ENCODE measurements around the gene MAML1. TPM values are rescaled to one million over a fixed set of nuclear protein-coding genes. Genes with fewer than 3 reads are reported as not detected.
"Not testable (repeated sequence)": the region's sequence is repeated elsewhere in the genome, so short reads cannot be mapped to it uniquely, and the experiment has no call there.

Gene MAML1, protein sequence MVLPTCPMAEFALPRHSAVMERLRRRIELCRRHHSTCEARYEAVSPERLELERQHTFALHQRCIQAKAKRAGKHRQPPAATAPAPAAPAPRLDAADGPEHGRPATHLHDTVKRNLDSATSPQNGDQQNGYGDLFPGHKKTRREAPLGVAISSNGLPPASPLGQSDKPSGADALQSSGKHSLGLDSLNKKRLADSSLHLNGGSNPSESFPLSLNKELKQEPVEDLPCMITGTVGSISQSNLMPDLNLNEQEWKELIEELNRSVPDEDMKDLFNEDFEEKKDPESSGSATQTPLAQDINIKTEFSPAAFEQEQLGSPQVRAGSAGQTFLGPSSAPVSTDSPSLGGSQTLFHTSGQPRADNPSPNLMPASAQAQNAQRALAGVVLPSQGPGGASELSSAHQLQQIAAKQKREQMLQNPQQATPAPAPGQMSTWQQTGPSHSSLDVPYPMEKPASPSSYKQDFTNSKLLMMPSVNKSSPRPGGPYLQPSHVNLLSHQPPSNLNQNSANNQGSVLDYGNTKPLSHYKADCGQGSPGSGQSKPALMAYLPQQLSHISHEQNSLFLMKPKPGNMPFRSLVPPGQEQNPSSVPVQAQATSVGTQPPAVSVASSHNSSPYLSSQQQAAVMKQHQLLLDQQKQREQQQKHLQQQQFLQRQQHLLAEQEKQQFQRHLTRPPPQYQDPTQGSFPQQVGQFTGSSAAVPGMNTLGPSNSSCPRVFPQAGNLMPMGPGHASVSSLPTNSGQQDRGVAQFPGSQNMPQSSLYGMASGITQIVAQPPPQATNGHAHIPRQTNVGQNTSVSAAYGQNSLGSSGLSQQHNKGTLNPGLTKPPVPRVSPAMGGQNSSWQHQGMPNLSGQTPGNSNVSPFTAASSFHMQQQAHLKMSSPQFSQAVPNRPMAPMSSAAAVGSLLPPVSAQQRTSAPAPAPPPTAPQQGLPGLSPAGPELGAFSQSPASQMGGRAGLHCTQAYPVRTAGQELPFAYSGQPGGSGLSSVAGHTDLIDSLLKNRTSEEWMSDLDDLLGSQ
- total RNA-seq (ENCODE audit: insufficient read depth, low replicate concordance), result 11.8 TPM

DNA sequence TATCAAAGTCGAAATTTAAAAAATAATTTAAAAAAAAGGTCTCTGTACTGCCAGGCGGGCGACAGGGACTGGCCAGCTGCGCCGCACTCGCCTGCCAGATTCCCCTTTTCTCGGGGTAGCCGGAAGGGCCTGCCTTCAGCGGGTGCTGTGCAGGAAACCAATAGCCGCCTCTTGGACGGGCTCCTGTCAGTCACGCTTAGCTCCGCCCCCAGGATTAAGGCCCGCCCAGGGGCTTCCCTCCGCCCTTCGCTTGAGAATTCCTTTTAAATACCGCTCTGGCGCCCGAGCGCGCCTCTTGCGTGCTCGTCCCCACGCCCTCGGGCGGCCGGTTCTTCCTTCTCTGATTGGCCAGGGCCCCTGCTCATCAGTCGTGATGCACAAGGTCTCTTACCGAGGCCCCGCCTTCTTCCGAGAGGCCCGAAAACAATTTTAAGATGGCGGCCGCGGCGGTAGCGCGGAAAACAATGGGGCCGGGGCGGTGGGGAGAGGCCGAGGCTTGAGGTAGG, at the start of gene MAML1:
MAML1 (plus strand) TSS at position 411 of the 506 bp plus-strand sequence. CDS start 291 bp downstream, outside the sequence.
- peak; percentile 100 for DNase-seq (ENCODE audit: low spot score)

DNA sequence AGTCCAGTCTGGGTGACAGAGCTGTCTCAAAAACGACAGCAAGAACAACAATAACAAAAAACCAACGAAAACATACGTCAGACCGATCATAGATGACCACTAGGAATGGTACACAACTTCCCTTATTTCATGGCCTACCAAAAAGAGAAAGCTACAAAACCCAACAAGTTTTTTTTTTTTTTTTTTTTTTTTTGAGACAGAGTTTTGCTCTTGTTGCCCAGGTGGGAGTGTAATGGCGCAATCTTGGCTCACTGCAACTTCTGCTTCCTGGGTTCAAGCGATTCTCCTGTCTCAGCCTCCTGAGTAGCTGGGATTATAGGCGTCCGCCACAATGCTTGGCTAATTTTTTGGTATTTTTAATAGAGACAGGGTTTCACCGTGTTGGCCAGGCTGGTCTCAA, 43.4 kb upstream of the MAML1 start:
- not testable (repeated sequence) for DNase-seq (ENCODE audit: low spot score)

DNA sequence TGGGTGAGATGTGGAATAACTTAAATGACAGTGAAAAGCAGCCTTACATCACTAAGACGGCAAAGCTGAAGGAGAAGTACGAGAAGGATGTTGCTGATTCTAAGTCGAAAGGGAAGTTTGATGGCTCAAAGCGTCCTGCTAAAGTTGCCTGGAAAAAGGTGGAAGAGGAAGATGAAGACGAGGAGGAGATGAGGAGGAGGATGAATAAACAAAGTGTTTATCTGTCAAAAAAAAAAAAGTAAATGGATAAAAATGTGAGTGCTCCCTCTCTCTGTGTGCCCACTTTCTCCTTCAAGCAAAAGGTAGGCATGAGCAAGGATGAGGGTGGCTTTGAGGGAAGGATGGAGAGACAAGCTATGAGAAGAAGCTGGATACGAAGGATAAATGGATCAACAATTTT, 38.1 kb upstream of the MAML1 start:
- DNase-seq (ENCODE audit: low spot score), result no peak

DNA sequence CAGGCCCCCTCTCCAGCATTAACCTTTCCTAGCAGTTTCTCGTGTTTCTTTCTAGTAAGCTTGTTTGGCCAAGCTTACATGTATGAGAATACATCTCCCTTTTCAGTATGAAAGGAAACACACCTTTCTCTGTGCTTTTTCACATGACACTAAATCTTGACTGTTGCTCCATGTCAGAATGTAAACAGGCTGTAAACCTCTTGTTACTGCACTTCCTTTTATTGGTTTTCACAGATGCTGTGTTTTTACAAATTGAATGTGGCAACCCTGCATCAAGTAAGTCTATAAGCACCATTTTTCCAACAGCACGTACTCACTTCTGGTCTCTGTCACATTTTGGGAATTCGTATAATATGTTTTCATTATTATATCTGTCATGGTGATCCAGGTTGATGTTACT, 36.0 kb upstream of the MAML1 start:
- no peak for DNase-seq (ENCODE audit: low spot score)

DNA sequence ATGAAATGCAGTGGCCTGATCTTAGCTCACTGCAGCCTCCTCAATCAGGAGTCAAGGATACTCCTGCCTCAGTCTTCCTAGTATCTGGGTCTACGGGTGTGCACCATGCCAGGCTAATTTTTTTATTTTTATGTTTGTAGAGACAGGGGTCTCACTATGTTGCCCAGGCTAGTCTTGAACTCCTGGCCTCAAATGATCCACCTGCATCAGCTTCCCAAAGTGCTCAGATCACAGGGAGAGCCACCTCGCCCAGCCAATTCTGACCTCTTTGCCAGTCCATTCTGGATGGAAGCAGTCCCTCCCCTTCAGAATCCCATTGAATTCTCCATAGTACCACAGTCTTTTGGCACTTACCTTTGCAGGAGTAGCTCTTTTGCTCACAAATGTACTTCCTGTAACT, 35.5 kb upstream of the MAML1 start:
- no peak for DNase-seq (ENCODE audit: low spot score)

DNA sequence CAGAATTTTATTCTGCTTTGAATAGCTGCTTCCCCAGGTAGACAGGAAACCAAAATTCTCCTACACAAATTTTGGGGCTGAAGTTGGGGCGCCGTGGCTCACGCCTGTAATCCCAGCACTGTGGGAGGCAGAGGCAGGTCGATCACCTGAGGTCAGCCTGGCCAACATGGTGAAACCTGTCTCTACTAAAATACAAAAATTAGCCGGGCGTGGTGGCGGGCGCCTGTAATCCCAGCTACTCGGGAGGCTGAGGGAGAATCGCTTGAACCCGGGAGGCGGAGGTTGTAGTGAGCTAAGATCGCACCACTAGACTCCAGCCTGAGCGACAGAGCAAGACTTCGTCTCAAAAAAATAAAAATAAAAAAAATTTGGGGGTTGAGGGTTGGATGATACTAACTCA, 35.1 kb upstream of the MAML1 start:
- DNase-seq (ENCODE audit: low spot score), result not testable (repeated sequence)

DNA sequence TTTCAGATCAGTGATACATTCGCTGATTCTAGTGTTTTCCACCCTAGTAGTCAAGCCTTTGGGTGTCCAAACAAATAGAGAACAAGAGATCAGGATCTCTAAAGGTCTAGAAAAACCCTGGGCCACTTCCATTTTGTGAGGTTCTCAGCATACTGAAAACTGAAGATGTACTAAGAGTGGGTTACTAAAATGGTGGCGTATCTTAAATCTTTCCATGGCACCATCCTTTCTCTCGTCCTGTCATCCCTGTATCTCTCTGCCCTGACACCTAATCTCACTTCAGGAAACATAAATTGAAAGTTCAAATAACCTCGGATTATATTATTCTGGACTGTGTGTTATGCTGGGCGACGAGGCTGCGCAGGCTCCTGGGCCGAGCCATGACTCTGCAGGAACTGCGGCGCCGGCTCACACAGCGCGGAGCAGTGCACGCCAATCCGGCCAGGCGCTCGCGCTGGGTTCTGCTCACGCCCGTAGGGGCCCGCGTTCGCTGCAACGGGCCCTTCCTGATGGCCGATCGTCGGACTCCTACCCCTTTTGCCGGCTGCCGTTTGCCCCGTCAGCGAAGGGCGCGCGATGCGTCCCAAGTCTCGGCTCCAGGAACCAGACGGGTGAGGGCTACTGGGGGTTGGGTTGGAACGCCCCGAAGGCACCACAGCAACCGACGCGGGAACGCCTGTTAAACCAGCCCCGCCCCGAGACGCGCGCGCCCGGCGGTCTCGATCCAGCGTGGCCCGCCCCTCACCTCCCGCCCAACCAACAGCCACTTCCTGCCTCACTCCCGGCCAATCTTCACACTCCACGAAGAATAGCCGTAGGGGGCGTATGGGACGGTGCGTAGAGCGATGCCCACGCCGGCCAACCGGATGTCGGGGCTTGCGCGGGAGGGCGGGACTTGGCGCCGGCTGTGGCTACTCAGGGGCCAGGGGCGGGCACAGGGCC, 34.4 kb upstream of the MAML1 start:
- peak; percentile 100 for DNase-seq (ENCODE audit: low spot score)

DNA sequence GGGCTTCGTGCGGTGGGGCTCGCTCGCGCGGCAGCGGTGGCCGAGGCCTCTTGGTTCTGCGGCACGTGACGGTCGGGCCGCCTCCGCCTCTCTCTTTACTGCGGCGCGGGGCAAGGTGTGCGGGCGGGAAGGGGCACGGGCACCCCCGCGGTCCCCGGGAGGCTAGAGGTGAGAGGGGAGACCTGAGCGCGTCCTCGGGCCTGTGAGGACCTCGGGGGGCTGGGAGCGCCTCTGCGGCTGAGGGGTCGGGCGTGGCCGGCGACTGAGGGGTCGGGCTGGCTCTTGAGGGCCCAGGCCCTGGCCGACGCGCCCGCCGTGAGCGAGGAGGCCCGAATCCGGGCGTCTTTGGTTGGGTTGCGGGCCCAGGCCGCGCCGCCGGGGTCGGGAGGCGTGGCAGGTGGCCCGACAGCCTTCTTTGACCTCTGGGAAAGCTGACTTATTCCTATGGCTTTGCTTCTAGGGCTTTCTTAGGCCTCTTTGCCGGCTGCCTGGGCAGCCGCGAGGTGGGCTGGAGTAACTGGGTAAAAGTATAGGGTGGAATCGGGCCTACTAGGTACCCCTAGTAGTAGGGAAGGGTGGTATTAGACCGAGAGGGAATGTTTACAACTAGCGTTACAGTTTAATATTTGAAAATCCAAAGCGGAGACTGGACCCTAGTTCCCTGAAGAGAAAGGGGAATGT, 33.5 kb upstream of the MAML1 start, which contains the start of gene CANX:
CANX (plus strand) TSS at position 33 of the 681 bp plus-strand sequence. CDS start 6,715 bp downstream, outside the sequence.
- no peak for DNase-seq (ENCODE audit: low spot score)

DNA sequence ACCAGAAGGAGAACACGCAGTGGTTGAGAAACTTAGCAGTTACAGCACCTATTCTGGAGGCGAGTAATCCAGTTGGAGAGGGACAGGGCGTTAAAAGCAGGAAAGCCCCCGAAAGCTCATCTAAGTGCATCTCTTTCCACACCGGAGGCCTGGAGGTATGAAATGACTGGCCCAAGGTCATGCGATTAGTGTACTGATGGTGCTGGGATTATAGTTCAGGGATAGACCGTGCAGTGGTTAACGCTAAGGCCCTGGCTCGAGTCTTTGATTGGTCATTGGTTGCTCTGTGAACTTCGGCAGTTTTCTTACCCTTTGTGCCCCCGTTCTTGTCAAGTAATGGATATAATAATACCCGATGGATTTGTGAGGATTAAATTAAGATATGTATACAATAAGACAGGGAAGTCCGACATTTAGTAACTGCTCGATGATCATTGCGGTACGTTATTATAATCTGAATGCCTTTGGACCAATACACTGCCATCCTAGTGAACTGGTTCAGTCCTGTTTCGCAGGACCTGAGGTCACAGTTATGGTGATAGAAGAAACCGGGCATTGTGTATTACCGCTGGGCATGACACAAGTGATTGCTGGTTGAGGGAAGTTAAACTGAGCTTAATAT, 32.9 kb upstream of the MAML1 start:
- peak; percentile 25 for DNase-seq (ENCODE audit: low spot score)

DNA sequence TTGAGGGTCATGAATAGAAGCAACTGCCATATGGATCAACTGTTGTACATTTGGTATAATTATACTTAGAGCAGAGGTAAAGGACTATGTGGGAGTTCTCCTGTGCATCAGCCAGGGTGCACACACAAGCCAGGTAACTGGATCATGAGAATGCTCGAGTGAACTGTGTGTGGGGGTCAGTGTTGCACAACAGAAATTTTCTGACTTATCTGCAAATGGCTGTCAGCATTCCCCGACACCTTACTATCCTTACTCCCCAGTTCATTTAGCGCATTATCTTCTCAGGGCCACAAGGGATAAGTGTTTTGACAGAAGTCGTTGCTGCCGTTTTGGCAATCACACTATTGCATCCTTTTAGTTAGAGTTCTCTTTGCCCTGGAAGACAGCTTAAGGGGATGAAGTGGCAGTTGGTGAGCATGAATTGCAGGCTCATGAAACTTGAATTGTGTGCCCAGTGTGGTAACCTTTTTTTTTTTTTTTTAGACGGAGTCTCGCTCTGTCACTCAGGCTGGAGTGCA, 32.2 kb upstream of the MAML1 start:
- DNase-seq (ENCODE audit: low spot score), result no peak

DNA sequence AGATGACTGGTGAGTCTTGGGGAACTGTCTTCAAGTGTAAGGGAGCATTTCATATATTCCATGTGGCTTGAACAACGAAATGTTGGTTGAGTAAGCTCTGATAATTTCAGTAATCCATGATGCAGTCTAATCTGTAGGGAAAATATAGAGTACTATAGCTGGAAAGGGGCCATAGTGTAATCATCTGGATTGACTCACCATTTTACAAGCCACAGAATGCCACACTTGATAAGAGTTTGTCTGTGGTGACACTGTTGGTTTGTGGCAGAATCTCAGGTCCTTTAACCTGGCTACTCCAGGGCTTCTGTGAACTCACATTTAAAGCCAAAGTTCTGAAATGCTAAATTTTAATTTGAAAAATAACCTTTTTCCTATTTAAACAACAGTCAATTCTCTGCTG, 16.3 kb upstream of the MAML1 start:
- no peak for DNase-seq (ENCODE audit: low spot score)

DNA sequence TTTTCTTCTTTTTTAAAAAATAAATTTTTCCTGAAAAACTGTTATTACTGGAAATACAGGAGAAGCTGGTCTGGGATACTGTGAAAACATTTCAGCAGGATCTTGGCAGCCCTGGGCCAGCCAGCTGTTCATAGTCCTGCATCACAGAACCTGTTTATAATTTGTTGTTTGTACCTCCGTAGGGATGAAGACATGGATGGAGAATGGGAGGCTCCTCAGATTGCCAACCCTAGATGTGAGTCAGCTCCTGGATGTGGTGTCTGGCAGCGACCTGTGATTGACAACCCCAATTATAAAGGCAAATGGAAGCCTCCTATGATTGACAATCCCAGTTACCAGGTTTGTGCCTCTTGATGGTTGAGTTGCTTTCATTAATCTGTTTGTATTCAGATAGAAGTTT, 12.4 kb upstream of the MAML1 start:
- DNase-seq (ENCODE audit: low spot score), result no peak

DNA sequence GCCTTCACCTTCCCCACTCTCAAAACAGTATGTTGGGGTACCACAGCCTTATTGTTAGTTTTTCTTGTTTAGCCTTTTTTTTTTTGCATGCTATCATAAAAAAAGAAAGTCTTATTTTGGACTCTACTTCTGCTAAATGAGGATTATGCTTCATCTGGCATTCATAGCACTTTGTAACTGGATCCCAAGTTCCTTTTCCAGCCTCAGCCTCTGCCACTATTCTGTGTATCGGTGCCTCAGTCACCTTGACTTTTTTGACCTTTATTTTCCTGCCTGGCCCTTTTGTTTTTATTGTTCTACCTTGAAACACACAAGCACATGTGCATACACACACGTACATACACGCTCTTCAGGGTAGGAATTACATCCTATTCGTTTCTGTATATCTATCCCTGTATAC, 8.5 kb upstream of the MAML1 start:
- DNase-seq (ENCODE audit: low spot score), result no peak

DNA sequence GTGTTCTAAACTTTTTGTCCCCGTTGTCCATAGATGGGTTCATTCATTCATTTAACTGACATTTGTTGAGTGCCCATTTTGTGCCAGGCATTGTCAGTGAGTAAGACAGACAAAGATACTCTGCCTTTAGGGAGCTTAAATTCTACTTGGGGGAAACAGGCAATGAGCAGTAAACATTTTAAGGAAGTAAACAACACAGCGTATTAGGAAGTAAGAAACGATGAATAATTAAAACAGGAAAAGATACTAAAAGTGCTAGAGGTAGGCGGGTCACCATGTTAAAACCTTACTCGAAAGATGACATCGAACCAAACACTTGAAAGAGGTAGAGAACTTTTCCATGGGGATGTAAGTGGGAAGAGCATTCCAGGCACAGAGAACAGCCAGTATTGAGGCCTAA, 5.5 kb upstream of the MAML1 start:
- DNase-seq (ENCODE audit: low spot score), result no peak

DNA sequence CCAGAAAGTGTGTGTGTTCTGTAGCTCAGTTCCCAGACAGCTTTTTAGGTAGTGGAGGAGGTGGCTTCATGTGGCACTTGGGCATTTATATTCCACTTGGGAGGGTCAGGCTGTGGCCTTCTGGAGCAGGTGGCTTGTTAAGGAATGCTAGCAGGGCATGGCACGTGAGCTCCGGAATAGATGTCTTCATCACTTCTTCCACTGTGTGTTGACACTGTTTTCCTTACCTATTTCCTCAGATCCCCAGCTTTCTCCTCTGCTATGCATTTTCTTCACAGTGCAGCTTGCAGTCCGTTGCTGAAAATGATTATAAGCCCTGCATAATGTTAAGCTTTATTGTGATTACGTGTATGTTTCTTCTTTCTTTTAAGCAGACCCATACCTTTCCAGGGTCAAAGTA, 3.3 kb upstream of the MAML1 start:
- no peak for DNase-seq (ENCODE audit: low spot score)

DNA sequence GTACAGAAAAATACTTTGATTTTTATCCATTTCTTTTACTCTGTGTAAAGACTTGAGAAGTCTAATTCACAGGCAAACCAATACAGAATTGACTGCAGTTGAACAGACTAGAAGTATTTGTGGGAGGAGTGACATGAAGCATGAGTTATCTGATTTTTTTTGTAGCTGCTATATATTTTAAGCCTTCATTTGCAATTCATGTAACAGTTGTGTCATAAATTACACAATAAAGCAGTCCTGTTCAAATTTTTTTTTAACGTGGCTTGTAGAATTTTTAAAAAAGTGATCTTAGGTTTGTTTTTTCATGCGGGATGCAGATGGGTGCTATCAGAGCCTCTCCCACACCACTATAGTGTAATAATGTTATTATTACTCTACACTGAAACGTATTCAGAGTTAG, 2.9 kb upstream of the MAML1 start:
- DNase-seq (ENCODE audit: low spot score), result no peak

DNA sequence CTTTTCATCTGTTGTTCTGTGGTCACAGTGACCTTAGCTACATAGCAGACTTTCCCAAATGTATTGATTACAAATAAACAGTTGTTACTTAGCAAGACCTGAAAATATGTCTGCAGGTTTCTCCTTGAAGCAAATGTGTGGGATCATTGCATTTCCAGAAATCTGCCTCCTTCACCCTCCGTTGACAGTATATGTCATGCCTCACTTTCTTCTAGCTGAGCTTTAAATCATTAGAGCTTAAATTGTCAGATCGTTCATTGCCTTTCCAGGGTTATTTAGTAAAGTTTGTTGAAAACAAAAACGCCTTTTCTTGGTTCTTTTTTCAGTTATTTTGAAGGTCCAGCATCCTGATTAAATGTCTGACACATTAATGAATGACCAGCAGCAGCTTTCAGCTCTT, 2.3 kb upstream of the MAML1 start:
- DNase-seq (ENCODE audit: low spot score), result no peak

DNA sequence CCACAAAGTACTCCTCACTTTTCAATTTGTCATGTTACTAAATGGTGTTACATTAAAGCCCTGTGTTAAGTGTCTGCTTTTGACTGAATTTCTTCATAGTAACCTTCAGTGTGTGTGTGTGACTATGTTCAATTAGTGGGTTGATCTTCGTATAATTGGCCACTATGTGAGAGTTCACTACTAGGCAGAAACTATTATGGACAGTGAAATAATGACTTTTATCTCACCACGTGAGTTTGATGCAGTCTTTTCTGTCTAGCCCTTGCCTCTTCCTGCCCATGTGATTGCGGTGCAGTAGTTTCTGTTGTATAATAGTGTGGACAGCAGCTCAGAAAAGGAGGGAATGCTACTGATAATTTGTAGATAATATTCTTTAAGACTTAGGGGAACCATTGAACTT, 1.8 kb upstream of the MAML1 start:
- no peak for DNase-seq (ENCODE audit: low spot score)

DNA sequence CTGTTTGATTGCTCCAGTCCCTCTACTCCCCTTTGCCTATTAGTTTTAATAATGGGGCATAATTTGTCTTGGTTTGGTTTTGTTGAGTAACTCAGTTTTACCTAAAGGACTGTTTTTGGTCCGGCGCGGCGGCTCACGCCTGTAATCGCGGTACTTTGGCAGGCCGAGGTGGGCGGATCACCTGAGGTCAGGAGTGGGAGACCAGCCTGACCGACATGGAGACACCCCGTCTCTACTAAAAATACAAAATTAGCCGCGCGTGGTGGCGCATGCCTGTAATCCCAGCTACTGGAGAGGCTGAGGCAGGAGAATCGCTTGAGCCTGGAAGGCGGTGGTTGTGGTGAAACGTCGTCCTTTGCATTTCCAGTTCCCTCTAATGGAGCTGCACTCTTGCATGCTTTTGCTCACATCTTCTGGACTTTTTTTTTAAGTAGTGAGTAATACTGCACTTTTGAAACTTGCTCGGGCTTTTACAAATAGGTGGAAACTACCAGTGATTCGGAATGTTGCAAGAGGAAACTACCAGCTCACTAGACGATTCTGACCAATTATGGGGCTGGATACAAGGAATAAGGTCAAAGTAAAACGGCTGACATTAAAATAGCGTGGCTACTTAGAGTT, 721 bp upstream of the MAML1 start:
- no peak for DNase-seq (ENCODE audit: low spot score)
